Measurements from ENCODE around the gene MUC5AC.
"Not testable (repeated sequence)": the region's sequence is repeated elsewhere in the genome, so short reads cannot be mapped to it uniquely, and the experiment has no call there.

The MUC5AC gene

DNA sequence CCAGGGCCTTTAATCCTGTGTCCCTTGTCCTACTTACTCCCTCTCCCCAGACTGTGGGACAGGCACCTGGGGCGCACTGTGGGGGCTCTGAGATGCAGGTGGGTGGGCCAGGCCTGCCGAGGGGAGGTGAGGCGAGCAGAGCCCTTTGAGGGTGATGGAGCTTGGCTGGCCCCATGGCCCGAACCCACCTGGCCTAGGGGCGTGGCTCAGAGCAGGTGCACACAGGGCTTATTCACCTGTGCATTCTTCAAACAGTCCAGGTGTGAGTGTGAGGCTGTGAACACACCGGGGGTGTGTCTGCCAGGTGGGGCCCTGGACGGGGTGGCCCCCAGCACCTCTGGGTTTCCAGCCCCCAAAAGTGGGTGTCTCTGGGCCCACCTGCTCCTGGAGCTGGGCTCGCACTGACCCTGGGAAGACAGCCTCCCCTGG lies 9.0 kb upstream of the MUC5AC start:
- no peak for DNase-seq

- DNase-seq, result no peak
Measured at GRCh38 chr11:1149545-1149944, 8.2 kb upstream of the MUC5AC start.

DNA sequence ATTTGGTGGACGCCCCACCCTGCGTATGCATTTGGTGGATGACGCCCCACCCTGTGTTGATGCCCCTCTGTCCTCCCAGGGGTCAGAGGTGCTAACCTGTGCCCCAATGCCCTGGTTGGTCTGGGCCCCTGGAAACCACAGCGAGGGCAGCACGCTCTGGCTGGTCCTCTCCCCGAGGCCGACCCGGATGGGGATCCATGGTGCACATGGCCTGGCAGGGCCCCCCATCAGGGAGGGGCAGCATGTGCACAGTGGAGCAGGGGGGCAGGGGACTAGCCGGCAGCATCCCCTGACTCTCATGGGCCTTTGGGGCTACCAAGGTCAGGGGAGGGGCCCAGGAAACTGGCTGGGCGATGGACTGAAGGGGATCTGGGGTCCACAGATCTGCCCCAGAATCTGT lies 7.6 kb upstream of the MUC5AC start:
- no peak for DNase-seq

- no peak for DNase-seq
Measured at GRCh38 chr11:1150769-1151365, 6.9 kb upstream of the MUC5AC start.

DNA sequence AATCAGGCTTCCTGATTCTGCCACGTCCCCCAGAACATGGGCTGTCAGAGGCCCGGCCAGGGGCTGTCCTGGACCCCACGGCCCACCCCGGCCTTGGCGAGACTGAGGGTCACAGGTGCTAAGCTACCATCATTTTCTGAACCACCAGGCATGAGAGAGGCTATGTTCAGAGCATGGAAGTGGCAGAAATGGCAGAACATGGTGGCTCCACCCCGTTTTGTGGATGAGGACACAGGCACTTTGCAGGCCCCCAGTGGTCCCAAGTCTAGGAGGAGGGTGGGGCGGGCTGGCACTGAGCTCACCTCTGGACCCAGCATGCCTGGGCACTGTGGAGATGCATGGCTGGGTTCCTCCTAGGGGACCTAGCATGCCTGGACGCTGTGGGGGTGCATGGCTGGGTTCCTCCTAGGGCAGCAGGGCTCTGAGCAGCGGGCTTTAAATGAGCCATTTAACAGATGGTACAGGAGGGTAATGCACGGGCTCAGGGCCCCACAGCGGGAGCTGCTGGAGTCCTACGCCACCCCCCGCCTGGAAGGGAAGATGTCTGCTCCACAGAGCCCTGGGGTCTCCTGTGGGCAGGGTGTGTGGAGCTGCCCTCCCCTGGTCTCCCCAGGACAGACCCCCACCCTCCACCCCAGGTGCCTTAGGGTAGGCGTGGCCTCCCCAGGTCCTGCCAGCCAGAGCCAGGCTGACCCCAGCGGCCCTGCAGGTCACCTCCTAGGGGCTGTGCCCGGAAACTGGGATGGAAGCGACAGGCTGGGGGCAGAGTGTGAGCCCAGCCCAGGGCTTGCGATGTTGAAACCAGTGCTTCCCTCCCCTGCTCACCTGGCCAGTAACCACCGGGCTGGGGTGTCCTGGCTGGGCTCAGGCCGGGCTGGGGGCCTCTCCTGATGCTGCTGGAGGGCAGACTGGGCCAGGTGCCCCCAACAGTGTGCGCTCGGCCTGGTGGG lies 6.1 kb upstream of the MUC5AC start:
- no peak for DNase-seq

- no peak for DNase-seq
Measured at GRCh38 chr11:1152316-1153104, 5.2 kb upstream of the MUC5AC start.

DNA sequence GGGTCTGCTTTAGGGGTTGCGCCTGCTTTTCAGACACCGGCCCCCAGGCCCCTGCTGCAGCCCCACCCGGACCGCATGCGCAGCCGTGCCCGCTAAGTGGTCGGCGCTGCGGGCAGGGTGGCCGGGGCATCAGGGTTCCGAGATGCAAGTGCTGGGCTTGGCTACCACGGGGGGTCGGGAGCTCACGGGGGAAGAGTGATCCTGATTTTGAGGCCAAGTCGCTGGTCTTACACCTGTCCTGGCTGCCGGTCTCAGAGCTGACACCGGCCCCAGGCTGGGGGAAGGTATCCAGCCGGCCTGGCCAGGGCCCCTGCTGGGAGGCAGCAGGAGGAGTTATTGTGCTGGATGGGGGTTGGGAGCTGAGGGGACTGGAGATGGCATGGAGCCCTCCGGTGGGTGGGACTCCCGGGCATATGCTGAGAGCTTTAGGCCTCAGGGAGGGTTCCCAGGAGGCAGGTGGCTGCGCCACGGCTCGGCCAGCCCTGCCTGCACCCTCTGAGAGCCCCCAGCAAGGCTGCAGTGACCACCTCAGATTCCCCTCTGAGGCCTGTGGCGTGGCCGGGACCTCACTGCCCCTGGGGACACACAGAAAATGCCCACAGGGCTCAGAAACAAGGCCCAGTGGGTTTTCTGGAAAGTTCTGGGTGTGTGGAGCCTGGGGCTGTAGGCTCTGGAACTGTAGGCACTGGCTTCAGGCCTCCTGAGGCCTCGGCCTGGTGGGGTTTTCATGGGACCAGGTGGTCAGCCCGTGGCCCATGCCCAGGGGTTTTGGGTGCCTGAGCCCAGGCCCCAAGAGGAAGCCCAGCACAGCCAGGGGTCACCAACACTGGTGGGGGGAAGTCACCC lies 4.4 kb upstream of the MUC5AC start:
- DNase-seq, result no peak

- DNase-seq, result no peak
Measured at GRCh38 chr11:1153951-1154493, 3.7 kb upstream of the MUC5AC start.

DNA sequence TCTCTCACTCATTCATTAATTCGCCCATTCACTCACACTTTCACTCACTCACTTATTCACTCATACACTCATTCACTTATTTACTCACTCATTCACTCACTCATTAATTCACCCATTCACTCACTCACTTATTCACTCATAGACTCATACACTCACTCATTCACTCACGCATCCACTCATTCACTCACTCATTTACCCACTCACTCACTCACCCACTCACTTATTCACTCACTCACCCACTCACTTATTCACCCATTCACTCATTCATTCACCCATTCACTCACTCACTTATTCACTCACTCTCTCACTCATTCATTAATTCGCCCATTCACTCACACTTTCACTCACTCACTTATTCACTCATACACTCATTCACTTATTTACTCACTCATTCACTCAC lies 3.1 kb upstream of the MUC5AC start:
- not testable (repeated sequence) for DNase-seq

DNA sequence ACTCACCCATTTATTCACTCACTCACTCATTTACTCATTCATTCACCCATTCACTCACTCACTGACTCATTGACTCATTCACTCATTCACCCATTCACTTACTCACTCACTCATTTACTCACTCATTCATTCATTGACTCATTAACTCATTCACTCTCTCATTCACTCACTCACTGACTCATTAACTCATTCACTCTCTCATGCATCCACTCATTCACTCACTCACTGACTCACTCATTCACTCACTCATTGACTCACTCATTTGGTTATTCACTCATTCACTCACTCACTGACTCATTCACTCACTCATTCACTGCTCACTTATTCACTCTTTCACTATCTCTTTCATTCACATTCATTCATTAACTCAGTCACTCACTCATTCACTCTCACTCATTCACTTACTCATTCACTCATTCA lies 2.5 kb upstream of the MUC5AC start:
- DNase-seq, result no peak

DNA sequence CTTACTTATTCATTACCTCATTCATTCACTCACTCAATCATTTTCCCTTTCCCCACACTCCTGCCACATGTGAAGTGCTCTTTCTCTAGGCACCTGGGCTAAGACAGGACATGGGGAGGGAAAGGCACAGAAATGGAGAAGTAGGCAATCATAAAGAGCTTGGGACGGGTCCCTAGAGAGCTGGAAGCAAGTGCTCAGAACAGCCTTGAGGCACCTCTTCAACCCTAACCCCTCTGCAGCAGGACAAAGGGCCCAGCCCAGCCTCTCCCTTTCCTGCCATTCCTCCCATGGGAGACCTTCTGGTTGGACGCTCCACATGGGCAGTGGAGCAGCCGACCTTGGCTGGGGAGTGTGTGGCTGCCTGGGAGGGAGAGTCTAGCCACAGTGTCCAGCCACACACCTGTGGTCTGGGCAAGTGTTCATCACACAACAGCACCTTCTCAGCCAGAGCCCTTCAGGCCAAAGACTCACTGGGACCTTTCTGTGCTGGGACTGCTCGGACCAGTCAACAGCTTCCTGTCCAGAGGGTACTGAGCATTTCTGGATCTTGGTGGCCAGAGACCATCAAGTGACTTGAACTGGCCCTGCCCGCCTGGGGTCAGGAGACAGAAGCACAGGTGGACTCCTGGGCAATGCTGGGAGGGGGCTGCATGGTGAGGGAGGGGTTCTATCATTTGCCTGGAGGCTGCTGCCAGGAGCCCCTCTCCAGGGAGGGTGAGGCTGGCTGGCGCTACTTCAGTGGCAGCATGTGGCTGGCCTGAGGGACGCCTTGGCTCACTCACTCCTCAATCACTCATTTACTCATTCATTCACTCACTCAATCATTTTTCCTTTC lies 1.0 kb upstream of the MUC5AC start:
- DNase-seq, result no peak

GRCh38 chr11:1157341-1157644 lies 460 bp upstream of the MUC5AC start:
- no peak for DNase-seq

DNA sequence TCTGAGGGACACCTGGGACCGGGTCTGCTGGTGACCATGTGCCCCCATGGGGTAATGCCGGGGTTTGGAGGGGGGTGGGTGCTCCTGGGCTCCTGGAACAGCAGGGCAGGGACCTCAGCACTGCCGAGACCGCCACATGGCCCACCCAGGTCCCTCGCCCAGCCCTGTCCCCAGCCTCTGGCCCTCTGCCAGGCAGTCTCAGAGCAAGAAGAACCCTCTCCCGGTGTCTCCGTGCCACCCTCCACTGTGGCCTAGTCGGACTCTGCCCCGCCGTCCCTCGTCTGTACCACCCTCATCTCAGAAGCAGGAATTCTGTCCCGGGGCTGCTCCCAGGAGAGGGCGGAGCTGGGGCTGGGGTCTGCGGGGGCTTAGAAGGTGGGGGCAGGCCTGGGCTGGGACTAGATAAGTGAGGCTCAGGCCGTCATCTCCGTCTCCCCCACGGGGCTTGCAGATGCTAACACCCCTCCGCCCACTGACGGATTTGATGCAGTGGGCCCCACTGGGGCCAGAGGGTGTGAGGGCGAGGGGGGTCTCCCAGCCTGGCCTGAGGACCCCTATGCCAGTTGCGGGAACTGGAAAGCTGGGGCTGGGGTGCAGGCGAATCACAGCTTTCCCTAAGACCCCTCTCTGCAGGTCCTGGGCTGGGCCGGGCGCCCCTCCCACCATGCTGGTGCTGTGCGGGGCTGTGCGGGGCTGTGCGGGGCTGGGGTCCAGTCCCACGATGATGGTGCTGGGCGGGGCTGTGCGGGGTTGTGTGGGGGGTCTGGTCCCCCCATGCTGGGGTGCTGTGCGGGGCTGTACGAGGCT lies 1.1 kb downstream of the MUC5AC start:
- no peak for DNase-seq

DNA sequence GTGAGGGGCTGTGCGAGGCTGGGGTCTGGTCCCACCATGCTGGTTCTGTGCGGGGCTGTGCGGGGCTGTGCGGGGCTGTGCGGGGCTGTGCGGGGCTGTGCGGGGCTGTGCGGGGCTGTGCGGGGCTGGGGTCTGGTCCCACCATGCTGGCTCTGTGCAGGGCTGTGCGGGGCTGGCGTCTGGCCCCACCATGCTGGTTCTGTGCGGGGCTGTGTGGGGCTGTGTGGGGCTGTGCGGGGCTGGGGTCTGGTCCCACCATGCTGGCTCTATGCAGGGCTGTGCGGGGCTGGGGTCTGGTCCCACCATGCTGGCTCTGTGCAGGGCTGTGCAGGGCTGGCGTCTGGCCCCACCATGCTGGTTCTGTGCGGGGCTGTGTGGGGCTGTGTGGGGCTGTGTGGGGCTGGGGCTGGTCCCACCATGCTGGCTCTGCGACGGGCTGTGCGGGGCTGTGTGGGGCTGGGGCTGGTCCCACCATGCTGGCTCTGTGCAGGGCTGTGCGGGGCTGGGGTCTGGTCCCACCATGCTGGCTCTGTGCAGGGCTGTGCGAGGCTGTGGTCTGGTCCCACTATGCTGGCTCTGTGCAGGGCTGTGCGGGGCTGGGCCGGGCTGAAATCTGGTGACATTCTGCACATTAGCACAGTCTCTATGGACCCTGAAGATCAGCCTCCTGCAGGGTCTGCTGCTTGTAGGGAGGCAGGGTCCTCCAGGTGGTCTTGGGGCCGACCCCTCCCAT lies 1.9 kb downstream of the MUC5AC start:
- DNase-seq, result not testable (repeated sequence)

DNA sequence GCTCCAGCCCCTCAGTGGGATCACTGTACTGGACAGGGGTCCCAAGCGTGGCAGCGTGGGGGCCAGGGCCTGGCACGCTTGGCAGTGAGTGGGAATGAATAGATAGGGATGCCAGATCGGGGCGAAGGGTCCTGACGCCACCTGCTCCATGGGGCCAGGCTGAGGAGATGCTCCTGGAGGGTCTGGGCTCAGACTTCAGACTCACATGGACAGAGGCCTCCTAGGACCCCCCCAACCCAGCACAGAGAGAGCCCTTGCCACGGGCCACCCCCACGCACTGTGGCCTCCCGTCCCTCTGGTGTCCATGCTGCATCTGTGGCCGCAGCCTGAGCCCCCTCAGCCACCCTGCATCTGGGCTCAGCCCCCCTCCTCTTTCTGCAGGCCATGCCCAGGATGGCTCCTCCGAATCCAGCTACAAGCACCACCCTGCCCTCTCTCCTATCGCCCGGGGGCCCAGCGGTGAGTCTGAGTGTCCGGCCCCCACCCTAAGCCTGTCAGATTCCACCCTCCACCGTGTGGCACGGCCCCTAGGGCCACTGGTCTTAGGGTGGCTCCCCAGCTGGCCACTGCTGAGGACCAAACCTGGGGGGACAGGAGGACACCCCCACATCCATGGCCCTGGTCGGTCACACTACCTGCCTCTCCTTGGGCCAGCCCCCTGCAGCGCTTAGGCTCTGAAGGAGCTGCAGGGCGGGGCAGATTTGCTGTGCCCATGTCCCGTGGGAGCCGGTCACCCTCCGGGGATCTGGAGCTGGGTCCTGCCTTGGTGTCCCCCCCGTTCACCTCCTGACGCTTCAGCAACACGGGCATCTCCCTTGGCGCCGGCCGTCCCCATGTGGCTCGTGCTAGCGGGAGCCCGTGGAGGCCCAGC lies 2.7 kb downstream of the MUC5AC start:
- no peak for DNase-seq

DNA sequence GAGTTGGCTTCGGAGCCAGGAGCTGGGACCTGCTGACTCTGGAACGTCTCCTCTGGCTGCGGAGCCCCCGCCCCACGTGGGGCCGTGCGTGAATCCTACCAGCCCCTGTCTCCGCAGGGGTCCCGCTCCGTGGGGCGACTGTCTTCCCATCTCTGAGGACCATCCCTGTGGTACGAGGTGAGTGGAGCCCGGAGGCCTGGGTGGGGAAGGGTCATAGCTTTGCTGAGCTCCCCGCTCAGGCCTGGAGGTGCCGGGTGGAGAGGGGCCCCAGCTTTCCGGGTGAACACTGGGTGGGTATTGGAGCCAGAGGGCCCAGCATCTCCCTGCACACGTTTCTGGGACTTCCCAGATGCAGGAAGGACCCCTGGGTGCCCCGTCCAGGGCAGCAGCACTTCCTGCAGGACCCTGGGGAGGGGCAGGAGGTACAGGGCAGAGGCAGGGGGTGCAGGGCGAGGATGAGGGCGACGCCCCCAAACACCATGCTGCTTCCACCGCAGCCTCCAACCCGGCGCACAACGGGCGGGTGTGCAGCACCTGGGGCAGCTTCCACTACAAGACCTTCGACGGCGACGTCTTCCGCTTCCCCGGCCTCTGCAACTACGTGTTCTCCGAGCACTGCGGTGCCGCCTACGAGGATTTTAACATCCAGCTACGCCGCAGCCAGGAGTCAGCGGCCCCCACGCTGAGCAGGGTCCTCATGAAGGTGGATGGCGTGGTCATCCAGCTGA lies 3.8 kb downstream of the MUC5AC start:
- no peak for DNase-seq

GRCh38 chr11:1162138-1162475 lies 4.4 kb downstream of the MUC5AC start:
- no peak for DNase-seq

Data from NCI-H446 treated with DMSO at 0.1 percent for 48 hours (cell line).